Stomach smooth muscle (tissue), 2 donors: ENCODE data around the gene TLR9.

Experiments
- H3K27ac ChIP-seq: one replicate; pipeline ENCODE4 v1.7.0; 2013; ENCODE audit warnings: mild to moderate bottlenecking, low read length, inconsistent platforms
- H3K27me3 ChIP-seq, 2 donors: one replicate each; pipeline ENCODE4 v1.7.0; 2013; ENCODE audit warnings: low read length in 2 of 2; ENCODE audit not compliant: insufficient read depth in 2 of 2, control insufficient read depth in 1 of 2
- H3K36me3 ChIP-seq, 2 donors: one replicate each; pipeline ENCODE4 v1.7.0; 2013; ENCODE audit warnings: low read length in 2 of 2; ENCODE audit not compliant: control insufficient read depth in 2 of 2, insufficient read depth in 2 of 2
- H3K4me1 ChIP-seq: one replicate; pipeline ENCODE4 v1.7.0; 2013; ENCODE audit warnings: low read length; ENCODE audit not compliant: control insufficient read depth, insufficient read depth
- H3K4me3 ChIP-seq, 2 donors: one replicate each; pipeline ENCODE4 v1.7.0; 2013; ENCODE audit warnings: low read length in 2 of 2
- H3K9ac ChIP-seq, 2 donors: one replicate each; pipeline ENCODE4 v1.7.0; 2013; ENCODE audit warnings: low read length in 2 of 2, mild to moderate bottlenecking in 1 of 2
- H3K9me3 ChIP-seq, 2 donors: one replicate each; pipeline ENCODE4 v1.7.0; 2013; ENCODE audit warnings: low read length in 2 of 2; ENCODE audit not compliant: control insufficient read depth in 2 of 2
- donor health status: healthy.
- donor health status: Pancreatic carcinoma.

The TLR9 gene

GRCh38 chr3:52238193-52238760 is 12.8 kb upstream of the TLR9 start:
- H3K27ac ChIP-seq: peak overlapping the region; percentile 88
- H3K27me3 ChIP-seq: no peaks in the 10 kb centered on the region
- peaks cover 5 to 11% of the 10 kb centered on the region in 2 donors for H3K36me3 ChIP-seq
- peaks cover 52% of the 10 kb centered on the region for H3K4me1 ChIP-seq
- H3K4me3 ChIP-seq: peak overlapping the region; percentile 96 to 98
- peak overlapping the region; percentile 65 to 79 for H3K9ac ChIP-seq
- no peaks in the 10 kb centered on the region for H3K9me3 ChIP-seq

GRCh38 chr3:52237657-52238172 is 12.3 kb upstream of the TLR9 start:
- Histone ChIP-seq H3K4me3 (peak overlapping the region; percentile 96 to 98), H3K36me3 (peaks cover 9 to 11% of the 10 kb centered on the region in 2 donors), H3K27me3 (no peaks in the 10 kb centered on the region), H3K9ac (peak overlapping the region; percentile 65 to 79), H3K9me3 (no peaks in the 10 kb centered on the region), H3K4me1 (peaks cover 52% of the 10 kb centered on the region), H3K27ac (peak overlapping the region; percentile 88)

- Histone ChIP-seq H3K4me3 (peak overlapping the region; percentile 64 to 98), H3K27me3 (no peaks in the 10 kb centered on the region), H3K36me3 (peaks cover 11 to 13% of the 10 kb centered on the region in 2 donors), H3K27ac (peak overlapping the region; percentile 88), H3K4me1 (peaks cover 55% of the 10 kb centered on the region), H3K9ac (peak overlapping the region; percentile 51 to 65), H3K9me3 (no peaks in the 10 kb centered on the region)
Measured at GRCh38 chr3:52237006-52237656, 11.7 kb upstream of the TLR9 start.

GRCh38 chr3:52236424-52236886 is 11.0 kb upstream of the TLR9 start:
- H3K4me3 ChIP-seq: no peak overlapping the region
- no peaks in the 10 kb centered on the region for H3K27me3 ChIP-seq
- H3K36me3 ChIP-seq: peaks cover 11 to 13% of the 10 kb centered on the region in 2 donors
- no peaks in the 10 kb centered on the region for H3K9me3 ChIP-seq
- H3K4me1 ChIP-seq: peaks cover 57% of the 10 kb centered on the region
- peak overlapping the region in 1 of 2 donors; percentile 21 for H3K9ac ChIP-seq
- H3K27ac ChIP-seq: peak overlapping the region; percentile 88

GRCh38 chr3:52234516-52235447 is 9.3 kb upstream of the TLR9 start:
- H3K9me3 ChIP-seq: no peaks in the 10 kb centered on the region
- peaks cover 26 to 27% of the 10 kb centered on the region in 2 donors for H3K36me3 ChIP-seq
- H3K4me1 ChIP-seq: peaks cover 48% of the 10 kb centered on the region
- no peak overlapping the region for H3K4me3 ChIP-seq
- H3K27ac ChIP-seq: no peak overlapping the region
- H3K27me3 ChIP-seq: no peaks in the 10 kb centered on the region
- H3K9ac ChIP-seq: no peak overlapping the region

- Histone ChIP-seq H3K36me3 (peaks cover 34 to 36% of the 10 kb centered on the region in 2 donors), H3K27me3 (no peaks in the 10 kb centered on the region), H3K4me1 (peaks cover 45% of the 10 kb centered on the region), H3K9me3 (no peaks in the 10 kb centered on the region), H3K9ac (no peak overlapping the region), H3K4me3 (no peak overlapping the region), H3K27ac (no peak overlapping the region)
Measured at GRCh38 chr3:52233968-52234367, 8.5 kb upstream of the TLR9 start.

- H3K27me3 ChIP-seq: no peaks in the 10 kb centered on the region
- H3K36me3 ChIP-seq: peaks cover 38 to 40% of the 10 kb centered on the region in 2 donors
- no peak overlapping the region for H3K4me3 ChIP-seq
- H3K9me3 ChIP-seq: no peaks in the 10 kb centered on the region
- peak overlapping the region in 1 of 2 donors; percentile 36 for H3K9ac ChIP-seq
- peaks cover 40% of the 10 kb centered on the region for H3K4me1 ChIP-seq
- no peak overlapping the region for H3K27ac ChIP-seq
Measured at GRCh38 chr3:52233108-52233591, 7.7 kb upstream of the TLR9 start.

- H3K27me3 ChIP-seq: no peaks in the 10 kb centered on the region
- H3K9me3 ChIP-seq: no peaks in the 10 kb centered on the region
- peaks cover 33% of the 10 kb centered on the region for H3K4me1 ChIP-seq
- no peak overlapping the region for H3K27ac ChIP-seq
- peaks cover 40 to 43% of the 10 kb centered on the region in 2 donors for H3K36me3 ChIP-seq
- H3K9ac ChIP-seq: peak overlapping the region in 1 of 2 donors; percentile 36
- no peak overlapping the region for H3K4me3 ChIP-seq
Measured at GRCh38 chr3:52232279-52233107, 7.0 kb upstream of the TLR9 start.

- peaks cover 25% of the 10 kb centered on the region for H3K4me1 ChIP-seq
- H3K36me3 ChIP-seq: peaks cover 40 to 43% of the 10 kb centered on the region in 2 donors
- H3K9ac ChIP-seq: no peak overlapping the region
- no peak overlapping the region for H3K4me3 ChIP-seq
- H3K9me3 ChIP-seq: no peaks in the 10 kb centered on the region
- no peaks in the 10 kb centered on the region for H3K27me3 ChIP-seq
- H3K27ac ChIP-seq: no peak overlapping the region
Measured at GRCh38 chr3:52231502-52232278, 6.2 kb upstream of the TLR9 start.
